HG03354 (cell line): ENCODE measurements around the gene MED7.

Source experiments
- ATAC-seq: cut with Tn5 transposase; IDR thresholded peaks from one replicate; pipeline ENCODE4 v1.9.1; 2021; ENCODE audit warnings: mild to moderate bottlenecking; ENCODE audit not compliant: unreplicated experiment, poor library complexity, severe bottlenecking

MED7 gene

GRCh38 chr5:157109744-157110143 lies 32.9 kb downstream of the MED7 start:
- ATAC-seq: peak; percentile 62

GRCh38 chr5:157108976-157109375 lies 33.7 kb downstream of the MED7 start, which contains the start of gene HAVCR2:
TSS of gene HAVCR2 (minus strand) at chr5:157109044. CDS start at chr5:157108983, 61 bp downstream.
- peak; percentile 88 for ATAC-seq

GRCh38 chr5:157107508-157107907 lies 35.2 kb downstream of the MED7 start:
- no peak for ATAC-seq

- no peak for ATAC-seq
These were observed 35.8 kb downstream of the MED7 start for GRCh38 chr5:157106630-157107461.

- ATAC-seq: no peak
These were observed 42.5 kb downstream of the MED7 start for GRCh38 chr5:157100140-157100679.

GRCh38 chr5:157088342-157088990 lies 54.2 kb downstream of the MED7 start:
- ATAC-seq: no peak
